ENCODE results near the gene MATN3. TPM values are rescaled to one million over a fixed set of nuclear protein-coding genes. Genes with fewer than 3 reads are reported as not detected.

Gene MATN3
- total RNA-seq, 1 experiment from 2014 or later = 0.98 TPM

GRCh38 chr2:19944205-19944845 lies 68.1 kb downstream of the MATN3 start:
- Mint-ChIP-seq H3K27ac (ENCODE audit: low read depth, unreplicated experiment) (no peak overlapping the region), H3K4me3 (ENCODE audit: unreplicated experiment) (no peak overlapping the region), H3K9me3 (ENCODE audit: unreplicated experiment) (no peaks in the 10 kb centered on the region), H3K36me3 (ENCODE audit: insufficient read depth, unreplicated experiment) (peaks cover 57% of the 10 kb centered on the region), H3K27me3 (ENCODE audit: insufficient read depth, unreplicated experiment) (no peaks in the 10 kb centered on the region), H3K4me1 (ENCODE audit: insufficient read depth, unreplicated experiment) (peaks cover 8% of the 10 kb centered on the region)
- no TSS peak for BruUV-seq (replicated peaks)
- TF ChIP-seq, protein P1, sequence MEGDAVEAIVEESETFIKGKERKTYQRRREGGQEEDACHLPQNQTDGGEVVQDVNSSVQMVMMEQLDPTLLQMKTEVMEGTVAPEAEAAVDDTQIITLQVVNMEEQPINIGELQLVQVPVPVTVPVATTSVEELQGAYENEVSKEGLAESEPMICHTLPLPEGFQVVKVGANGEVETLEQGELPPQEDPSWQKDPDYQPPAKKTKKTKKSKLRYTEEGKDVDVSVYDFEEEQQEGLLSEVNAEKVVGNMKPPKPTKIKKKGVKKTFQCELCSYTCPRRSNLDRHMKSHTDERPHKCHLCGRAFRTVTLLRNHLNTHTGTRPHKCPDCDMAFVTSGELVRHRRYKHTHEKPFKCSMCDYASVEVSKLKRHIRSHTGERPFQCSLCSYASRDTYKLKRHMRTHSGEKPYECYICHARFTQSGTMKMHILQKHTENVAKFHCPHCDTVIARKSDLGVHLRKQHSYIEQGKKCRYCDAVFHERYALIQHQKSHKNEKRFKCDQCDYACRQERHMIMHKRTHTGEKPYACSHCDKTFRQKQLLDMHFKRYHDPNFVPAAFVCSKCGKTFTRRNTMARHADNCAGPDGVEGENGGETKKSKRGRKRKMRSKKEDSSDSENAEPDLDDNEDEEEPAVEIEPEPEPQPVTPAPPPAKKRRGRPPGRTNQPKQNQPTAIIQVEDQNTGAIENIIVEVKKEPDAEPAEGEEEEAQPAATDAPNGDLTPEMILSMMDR (IDR thresholded peaks at IDR 0.05; ENCODE audit: unreplicated experiment) = no peak
- POLR2A ChIA-PET = interaction anchor here (0.7 to 1.5 kb wide), 2 partner anchors 11 to 59 kb away, joined by 3 to 4 read pairs; no protein-coding TSS in a partner anchor
- CTCF ChIA-PET = interaction anchor here (0.5 to 1.2 kb wide), 3 partner anchors 11 to 71 kb away, joined by 3 to 4 read pairs (median 3); no protein-coding TSS in a partner anchor
- no peak for DNase-seq (ENCODE audit: unreplicated experiment)
- intact Hi-C loops (cut with micrococcal nuclease) = no loop called here

- intact Hi-C loops (cut with micrococcal nuclease) = no loop called here
- no TSS peak for BruUV-seq (replicated peaks)
- no peaks in the 10 kb centered on the region for H3K27me3 Mint-ChIP-seq (ENCODE audit: insufficient read depth, unreplicated experiment)
- ChIA-PET POLR2A (interaction anchor here (0.7 to 1.2 kb wide), 2 partner anchors 10 to 67 kb away, joined by 4 to 5 read pairs; no protein-coding TSS in a partner anchor), CTCF (interaction anchor here (0.6 to 1.2 kb wide), 4 partner anchors 12 to 282 kb away, joined by 3 to 4 read pairs (median 4); partner anchors contain the start of gene SDC1)
- no peak overlapping the region for H3K27ac Mint-ChIP-seq (ENCODE audit: low read depth, unreplicated experiment)
- no peaks in the 10 kb centered on the region for H3K4me1 Mint-ChIP-seq (ENCODE audit: insufficient read depth, unreplicated experiment)
- peaks cover 51% of the 10 kb centered on the region for H3K36me3 Mint-ChIP-seq (ENCODE audit: insufficient read depth, unreplicated experiment)
- H3K9me3 Mint-ChIP-seq (ENCODE audit: unreplicated experiment) = no peaks in the 10 kb centered on the region
- no peak for DNase-seq (ENCODE audit: unreplicated experiment)
- no peak overlapping the region for H3K4me3 Mint-ChIP-seq (ENCODE audit: unreplicated experiment)
- TF ChIP-seq, protein P1 (IDR thresholded peaks at IDR 0.05; ENCODE audit: unreplicated experiment) = no peak
Measured at GRCh38 chr2:19943189-19943588, 69.3 kb downstream of the MATN3 start.

GRCh38 chr2:19942199-19942598 lies 70.3 kb downstream of the MATN3 start:
- DNase-seq (ENCODE audit: unreplicated experiment) = no peak
- POLR2A ChIA-PET = interaction anchor here (0.6 to 1.2 kb wide), 3 partner anchors 9 to 833 kb away, joined by 3 to 5 read pairs (median 4); no protein-coding TSS in a partner anchor
- CTCF ChIA-PET = interaction anchor here (0.7 to 1.2 kb wide), 4 partner anchors 13 to 283 kb away, joined by 3 to 5 read pairs (median 4); partner anchors contain the start of gene SDC1
- TF ChIP-seq, protein P1 (IDR thresholded peaks at IDR 0.05; ENCODE audit: unreplicated experiment) = no peak
- H3K36me3 Mint-ChIP-seq (ENCODE audit: insufficient read depth, unreplicated experiment) = peaks cover 49% of the 10 kb centered on the region
- H3K27ac Mint-ChIP-seq (ENCODE audit: low read depth, unreplicated experiment) = no peak overlapping the region
- H3K9me3 Mint-ChIP-seq (ENCODE audit: unreplicated experiment) = no peaks in the 10 kb centered on the region
- no TSS peak for BruUV-seq (replicated peaks)
- no peak overlapping the region for H3K4me3 Mint-ChIP-seq (ENCODE audit: unreplicated experiment)
- no peaks in the 10 kb centered on the region for H3K4me1 Mint-ChIP-seq (ENCODE audit: insufficient read depth, unreplicated experiment)
- intact Hi-C loops (cut with micrococcal nuclease) = no loop called here
- H3K27me3 Mint-ChIP-seq (ENCODE audit: insufficient read depth, unreplicated experiment) = no peaks in the 10 kb centered on the region

Other genes with a start within 250 kb of the MATN3 start
- 14.1 and 18.2 TPM in 2 replicates for gene TTC32, start 110.7 kb downstream of the MATN3 start, total RNA-seq (2022)
- gene WDR35, start 22.6 kb downstream of the MATN3 start, total RNA-seq (2022) = 13.2 and 17.5 TPM in 2 replicates
- gene LAPTM4A, start 39.0 kb upstream of the MATN3 start, total RNA-seq (2022) = 145 and 160 TPM in 2 replicates
- gene SDC1, start 212.5 kb upstream of the MATN3 start, total RNA-seq (2022) = 214 and 232 TPM in 2 replicates